Peyer's patch (tissue), 4 donors: ENCODE measurements around the gene EIF4A2.

Experiments
- POLR2A ChIP-seq, 2 donors: fragments of 450-650 bp; IDR thresholded peaks; one replicate each; pipeline ENCODE4 v1.5.1; 2017; ENCODE audit warnings: antibody characterized with exemption in 2 of 2, mild to moderate bottlenecking in 2 of 2, moderate library complexity in 2 of 2
- TF ChIP-seq, protein P1 (sequence below), 6 experiments: fragments of 450-650 bp in 4 of 6; fragments of 200-600 bp in 2 of 6; sonication (generic) in 1 of 6; IDR thresholded peaks; one replicate each; pipeline ENCODE4 v1.5.1; 2017 to 2019; ENCODE audit warnings: antibody characterized with exemption in 6 of 6, mild to moderate bottlenecking in 3 of 6, moderate library complexity in 1 of 6

DNA sequence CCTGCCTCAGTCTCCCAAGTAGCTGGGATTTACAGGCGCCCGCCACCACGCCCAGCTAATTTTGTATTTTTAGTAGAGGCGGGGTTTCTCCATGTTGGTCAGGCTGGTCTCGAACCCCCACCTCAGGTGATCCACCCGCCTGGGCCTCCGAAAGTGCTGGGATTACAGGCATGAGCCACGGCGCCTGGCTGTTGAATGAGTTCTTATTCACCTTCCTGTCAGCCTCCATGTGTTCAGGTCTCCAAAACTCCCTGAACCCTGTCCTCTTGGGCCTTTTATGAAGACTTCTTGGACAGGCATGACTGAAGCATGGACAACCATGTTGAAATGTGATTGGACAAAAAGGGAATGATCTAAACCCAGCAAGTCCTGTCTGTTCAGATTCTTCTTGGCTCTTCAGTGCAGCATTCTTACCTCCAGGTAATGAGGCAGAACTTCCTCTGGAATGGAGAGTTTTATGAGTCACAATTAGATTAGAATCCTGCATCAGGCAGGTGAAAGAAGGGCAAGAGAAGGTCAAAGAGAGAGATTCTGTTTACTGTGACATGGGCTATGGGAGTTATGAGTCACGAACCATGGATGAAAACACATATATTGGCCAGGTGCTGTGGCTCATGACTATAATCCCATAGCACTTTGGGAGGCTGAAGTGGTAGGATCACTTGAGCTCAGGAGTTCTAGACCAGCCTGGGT, 23.1 kb upstream of the EIF4A2 start:
- TF ChIP-seq, protein P1, sequence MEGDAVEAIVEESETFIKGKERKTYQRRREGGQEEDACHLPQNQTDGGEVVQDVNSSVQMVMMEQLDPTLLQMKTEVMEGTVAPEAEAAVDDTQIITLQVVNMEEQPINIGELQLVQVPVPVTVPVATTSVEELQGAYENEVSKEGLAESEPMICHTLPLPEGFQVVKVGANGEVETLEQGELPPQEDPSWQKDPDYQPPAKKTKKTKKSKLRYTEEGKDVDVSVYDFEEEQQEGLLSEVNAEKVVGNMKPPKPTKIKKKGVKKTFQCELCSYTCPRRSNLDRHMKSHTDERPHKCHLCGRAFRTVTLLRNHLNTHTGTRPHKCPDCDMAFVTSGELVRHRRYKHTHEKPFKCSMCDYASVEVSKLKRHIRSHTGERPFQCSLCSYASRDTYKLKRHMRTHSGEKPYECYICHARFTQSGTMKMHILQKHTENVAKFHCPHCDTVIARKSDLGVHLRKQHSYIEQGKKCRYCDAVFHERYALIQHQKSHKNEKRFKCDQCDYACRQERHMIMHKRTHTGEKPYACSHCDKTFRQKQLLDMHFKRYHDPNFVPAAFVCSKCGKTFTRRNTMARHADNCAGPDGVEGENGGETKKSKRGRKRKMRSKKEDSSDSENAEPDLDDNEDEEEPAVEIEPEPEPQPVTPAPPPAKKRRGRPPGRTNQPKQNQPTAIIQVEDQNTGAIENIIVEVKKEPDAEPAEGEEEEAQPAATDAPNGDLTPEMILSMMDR (IDR thresholded peaks at IDR 0.05) = no peak
- no peak for TF ChIP-seq POLR2A (IDR thresholded peaks at IDR 0.05)
